ENCODE measurements around the gene HSPE1.

GRCh38 chr2:197460649-197461048 is 39.5 kb upstream of the HSPE1 start:
- TF ChIP-seq, protein P1, sequence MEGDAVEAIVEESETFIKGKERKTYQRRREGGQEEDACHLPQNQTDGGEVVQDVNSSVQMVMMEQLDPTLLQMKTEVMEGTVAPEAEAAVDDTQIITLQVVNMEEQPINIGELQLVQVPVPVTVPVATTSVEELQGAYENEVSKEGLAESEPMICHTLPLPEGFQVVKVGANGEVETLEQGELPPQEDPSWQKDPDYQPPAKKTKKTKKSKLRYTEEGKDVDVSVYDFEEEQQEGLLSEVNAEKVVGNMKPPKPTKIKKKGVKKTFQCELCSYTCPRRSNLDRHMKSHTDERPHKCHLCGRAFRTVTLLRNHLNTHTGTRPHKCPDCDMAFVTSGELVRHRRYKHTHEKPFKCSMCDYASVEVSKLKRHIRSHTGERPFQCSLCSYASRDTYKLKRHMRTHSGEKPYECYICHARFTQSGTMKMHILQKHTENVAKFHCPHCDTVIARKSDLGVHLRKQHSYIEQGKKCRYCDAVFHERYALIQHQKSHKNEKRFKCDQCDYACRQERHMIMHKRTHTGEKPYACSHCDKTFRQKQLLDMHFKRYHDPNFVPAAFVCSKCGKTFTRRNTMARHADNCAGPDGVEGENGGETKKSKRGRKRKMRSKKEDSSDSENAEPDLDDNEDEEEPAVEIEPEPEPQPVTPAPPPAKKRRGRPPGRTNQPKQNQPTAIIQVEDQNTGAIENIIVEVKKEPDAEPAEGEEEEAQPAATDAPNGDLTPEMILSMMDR (IDR thresholded peaks at IDR 0.05) = no peak
- TF ChIP-seq EP300 (IDR thresholded peaks at IDR 0.05) (no peak), POLR2A (IDR thresholded peaks at IDR 0.05) (no peak), POLR2AphosphoS5 (IDR thresholded peaks at IDR 0.05) (no peak)
